ENCODE measurements around the gene CLDN22.

CLDN22 gene

DNA sequence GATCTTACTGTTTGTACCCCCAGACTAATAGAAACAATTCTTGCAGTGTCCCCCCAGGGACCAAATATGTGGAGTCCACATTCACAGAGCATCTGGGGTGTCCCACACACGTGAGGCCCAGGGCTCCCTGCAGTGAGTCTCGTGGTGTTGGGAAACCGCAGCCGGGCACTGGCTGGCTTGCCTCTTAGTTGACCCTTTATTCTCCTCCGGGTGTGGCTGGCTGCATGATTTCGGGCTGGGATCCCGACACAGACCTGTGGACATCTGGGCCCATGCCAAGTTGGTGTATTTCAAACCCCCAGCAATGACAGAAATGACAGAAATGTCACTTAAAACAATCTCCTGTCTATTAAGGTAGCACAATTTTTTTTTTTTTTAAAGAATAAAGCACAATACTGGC lies 17.8 kb upstream of the CLDN22 start:
- no peak overlapping the region for H3K27ac ChIP-seq
- no peak for DNase-seq
- TF ChIP-seq, protein P1, sequence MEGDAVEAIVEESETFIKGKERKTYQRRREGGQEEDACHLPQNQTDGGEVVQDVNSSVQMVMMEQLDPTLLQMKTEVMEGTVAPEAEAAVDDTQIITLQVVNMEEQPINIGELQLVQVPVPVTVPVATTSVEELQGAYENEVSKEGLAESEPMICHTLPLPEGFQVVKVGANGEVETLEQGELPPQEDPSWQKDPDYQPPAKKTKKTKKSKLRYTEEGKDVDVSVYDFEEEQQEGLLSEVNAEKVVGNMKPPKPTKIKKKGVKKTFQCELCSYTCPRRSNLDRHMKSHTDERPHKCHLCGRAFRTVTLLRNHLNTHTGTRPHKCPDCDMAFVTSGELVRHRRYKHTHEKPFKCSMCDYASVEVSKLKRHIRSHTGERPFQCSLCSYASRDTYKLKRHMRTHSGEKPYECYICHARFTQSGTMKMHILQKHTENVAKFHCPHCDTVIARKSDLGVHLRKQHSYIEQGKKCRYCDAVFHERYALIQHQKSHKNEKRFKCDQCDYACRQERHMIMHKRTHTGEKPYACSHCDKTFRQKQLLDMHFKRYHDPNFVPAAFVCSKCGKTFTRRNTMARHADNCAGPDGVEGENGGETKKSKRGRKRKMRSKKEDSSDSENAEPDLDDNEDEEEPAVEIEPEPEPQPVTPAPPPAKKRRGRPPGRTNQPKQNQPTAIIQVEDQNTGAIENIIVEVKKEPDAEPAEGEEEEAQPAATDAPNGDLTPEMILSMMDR (IDR thresholded peaks at IDR 0.05): no peak

DNA sequence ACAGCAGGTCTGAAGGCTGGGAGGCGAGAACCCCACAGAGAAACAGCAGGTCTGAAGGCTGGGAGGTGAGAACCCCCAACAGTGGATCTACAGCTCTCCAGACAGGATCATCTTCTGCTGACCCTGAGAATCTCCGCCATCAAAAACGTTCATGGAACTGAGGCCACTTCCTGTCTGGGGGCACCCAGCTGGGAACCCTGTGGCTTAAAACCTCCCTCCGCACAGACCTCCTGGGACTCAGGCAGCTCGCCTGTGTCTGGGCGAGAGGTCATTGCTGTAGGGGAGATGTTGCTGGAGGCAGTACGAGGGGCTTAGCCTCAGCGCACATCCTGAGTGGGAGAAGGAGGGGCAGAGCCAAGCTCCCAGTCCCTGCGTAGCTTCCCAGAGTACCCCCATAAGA lies 17.3 kb upstream of the CLDN22 start:
- H3K4me3 ChIP-seq: no peak overlapping the region
- H3K9me3 ChIP-seq: no peaks in the 10 kb centered on the region
- DNase-seq: no peak
- H3K4me1 ChIP-seq: peaks cover 0 to 2% (median 0%) of the 10 kb centered on the region in 4 donors
- H3K27me3 ChIP-seq: no peaks in the 10 kb centered on the region
- no peaks in the 10 kb centered on the region for H3K36me3 ChIP-seq
- TF ChIP-seq, protein P1 (IDR thresholded peaks at IDR 0.05): no peak
- H3K27ac ChIP-seq: no peak overlapping the region
- intact Hi-C loops (cut with DNase I; ENCODE audit: low total_unique reads): no loop called here

More for the DNA sequence above, 17.8 kb upstream of the CLDN22 start:
- Histone ChIP-seq H3K4me3 (no peak overlapping the region), H3K36me3 (no peaks in the 10 kb centered on the region), H3K9me3 (no peaks in the 10 kb centered on the region), H3K27me3 (peaks cover 0 to 3% of the 10 kb centered on the region in 2 donors), H3K4me1 (peaks cover 0 to 2% (median 0%) of the 10 kb centered on the region in 4 donors)
- intact Hi-C loops (cut with DNase I; ENCODE audit: low total_unique reads): no loop called here

- Histone ChIP-seq H3K27me3 (no peaks in the 10 kb centered on the region), H3K36me3 (no peaks in the 10 kb centered on the region), H3K4me1 (peaks cover 0 to 2% (median 0%) of the 10 kb centered on the region in 4 donors), H3K27ac (no peak overlapping the region), H3K9me3 (no peaks in the 10 kb centered on the region), H3K4me3 (no peak overlapping the region)
- no peak for DNase-seq
- intact Hi-C loops (cut with DNase I; ENCODE audit: low total_unique reads): no loop called here
- TF ChIP-seq, protein P1 (IDR thresholded peaks at IDR 0.05): no peak
Measured at GRCh38 chr4:183335369-183335940, 15.4 kb upstream of the CLDN22 start.

DNA sequence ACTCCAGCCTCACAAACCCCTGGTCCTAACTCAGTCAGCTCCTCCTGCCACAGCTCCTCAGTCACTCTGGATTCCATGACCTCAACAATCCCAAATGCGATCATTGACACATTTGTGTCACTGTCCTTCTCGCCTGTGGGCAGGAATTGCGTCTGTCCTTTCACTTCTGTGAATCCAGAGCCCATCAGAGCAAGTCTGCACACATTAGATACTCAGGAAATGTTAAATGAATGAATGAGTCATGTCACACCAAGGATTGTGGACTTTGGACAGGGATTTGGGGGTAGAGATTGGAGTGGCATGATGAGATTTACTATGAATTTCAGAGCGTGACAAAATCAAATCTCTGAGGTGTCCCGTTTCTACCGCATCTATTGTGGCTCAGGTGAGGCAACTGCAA lies 13.9 kb upstream of the CLDN22 start:
- no peak overlapping the region for H3K27ac ChIP-seq
- DNase-seq: no peak
- H3K36me3 ChIP-seq: no peaks in the 10 kb centered on the region
- TF ChIP-seq, protein P1 (IDR thresholded peaks at IDR 0.05): no peak
- intact Hi-C loops (cut with DNase I; ENCODE audit: low total_unique reads): no loop called here
- peaks cover 0 to 2% (median 0%) of the 10 kb centered on the region in 4 donors for H3K4me1 ChIP-seq
- no peaks in the 10 kb centered on the region for H3K9me3 ChIP-seq
- H3K27me3 ChIP-seq: no peaks in the 10 kb centered on the region
- no peak overlapping the region for H3K4me3 ChIP-seq

DNA sequence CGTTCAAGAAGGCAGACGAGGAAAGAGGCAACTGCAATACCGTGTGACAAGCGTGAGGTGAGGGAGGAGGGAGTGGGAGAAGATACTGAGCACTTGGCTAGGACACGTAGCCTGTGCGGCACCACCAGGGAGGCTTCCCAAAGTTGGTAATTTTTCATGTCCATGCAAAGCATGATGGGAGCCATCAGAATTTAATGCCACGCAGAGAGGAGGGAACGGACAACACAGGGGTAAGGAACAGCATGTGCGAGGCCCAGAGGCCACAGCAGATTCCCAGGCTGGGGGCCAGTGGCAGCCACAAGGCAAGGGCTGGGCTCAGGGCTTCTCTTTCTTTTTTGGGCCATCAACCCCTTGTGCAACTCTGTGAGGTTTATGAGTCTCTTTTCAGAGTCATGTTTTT lies 13.1 kb upstream of the CLDN22 start:
- intact Hi-C loops (cut with DNase I; ENCODE audit: low total_unique reads): no loop called here
- Histone ChIP-seq H3K36me3 (no peaks in the 10 kb centered on the region), H3K27ac (no peak overlapping the region), H3K4me1 (peaks cover 0 to 2% (median 0%) of the 10 kb centered on the region in 4 donors), H3K27me3 (no peaks in the 10 kb centered on the region), H3K4me3 (no peak overlapping the region), H3K9me3 (no peaks in the 10 kb centered on the region)
- no peak for DNase-seq
- TF ChIP-seq, protein P1 (IDR thresholded peaks at IDR 0.05): no peak

GRCh38 chr4:183332447-183332846 lies 12.4 kb upstream of the CLDN22 start:
- Histone ChIP-seq H3K9me3 (no peaks in the 10 kb centered on the region), H3K4me3 (no peak overlapping the region), H3K4me1 (peaks cover 0 to 2% (median 0%) of the 10 kb centered on the region in 4 donors), H3K27ac (no peak overlapping the region), H3K27me3 (no peaks in the 10 kb centered on the region), H3K36me3 (no peaks in the 10 kb centered on the region)
- no peak for DNase-seq
- TF ChIP-seq, protein P1 (IDR thresholded peaks at IDR 0.05): no peak
- intact Hi-C loops (cut with DNase I; ENCODE audit: low total_unique reads): no loop called here

Data from tibial artery (tissue), 4 donors.